ENCODE measurements around the gene POMT2. TPM values are rescaled to one million over a fixed set of nuclear protein-coding genes. Genes with fewer than 3 reads are reported as not detected.

The POMT2 gene
- polyA plus RNA-seq, 1 of the 3 experiments (the other 2 are of a cell fraction) = 19.9 TPM

DNA sequence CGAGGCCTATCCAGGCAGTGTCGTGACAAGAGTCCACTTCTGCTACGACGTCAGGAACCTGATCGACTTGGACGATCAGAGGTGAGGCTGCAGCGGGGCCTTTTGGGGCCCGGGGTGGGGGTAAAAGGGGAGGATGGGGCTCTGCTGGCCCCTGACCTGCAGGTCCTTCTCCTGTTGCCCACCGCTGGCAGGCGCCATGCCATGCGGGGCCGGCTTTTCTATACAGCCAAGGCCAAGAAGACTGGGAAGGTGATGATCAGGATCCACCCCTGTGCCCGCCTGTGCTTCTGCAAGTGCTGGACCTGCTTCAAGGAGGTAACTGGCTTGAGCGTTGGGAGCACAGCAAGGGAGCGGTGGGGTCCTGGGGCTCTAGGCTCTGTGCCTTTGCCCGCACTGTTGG, 81.3 kb downstream of the POMT2 start:
- WGBS (ENCODE audit: low lambda C conversion rate) = 70% methylated on average over 5 of the region's 16 CpGs
- no peak overlapping the region for H3K4me3 ChIP-seq (ENCODE audit: low read depth in 2 of 2, low read length in 1 of 2)
- ChIA-PET POLR2A (no interaction called here), CTCF (interaction anchor here (1.4 to 1.9 kb wide), 2 partner anchors 12 to 26 kb away, joined by 4 to 10 read pairs; no protein-coding TSS in a partner anchor)
- no peaks in the 10 kb centered on the region for H3K79me2 ChIP-seq (ENCODE audit: insufficient read depth)
- H3K27me3 ChIP-seq (ENCODE audit: insufficient read depth) = no peaks in the 10 kb centered on the region; the same call in 1 of the 2 replicates
- H3K4me2 ChIP-seq = no peak overlapping the region
- H2AFZ ChIP-seq (ENCODE audit: low read depth) = no peak overlapping the region
- no peak overlapping the region for H3K9ac ChIP-seq
- no peak overlapping the region for H3K27ac ChIP-seq (ENCODE audit: low read depth in 2 of 2, low read length in 1 of 2)
- no peaks in the 10 kb centered on the region for H4K20me1 ChIP-seq (ENCODE audit: insufficient read depth)
- no peaks in the 10 kb centered on the region for H3K9me2 ChIP-seq
- DNase-seq = no peak
- TF ChIP-seq TEAD4 (IDR thresholded peaks at IDR 0.05; ENCODE audit: borderline replicate concordance, insufficient read depth) (no peak), SMC3 (IDR thresholded peaks at IDR 0.05; ENCODE audit: low read depth, low read length) (no peak), MXI1 (IDR thresholded peaks at IDR 0.05; ENCODE audit: low read depth, low read length) (no peak), EP300 (IDR thresholded peaks at IDR 0.05; ENCODE audit: borderline replicate concordance in 1 of 2, low read depth in 1 of 2, low read length in 1 of 2) (no peak), TCF12 (IDR thresholded peaks at IDR 0.05) (no peak), RAD21 (IDR thresholded peaks at IDR 0.05; ENCODE audit: low read length) (no peak)
- H3F3A ChIP-seq (replicated peaks; ENCODE audit: insufficient read depth) = no peaks in the 10 kb centered on the region
- H3K4me1 ChIP-seq (ENCODE audit: control insufficient read depth in 1 of 2, insufficient read depth in 2 of 2, low read depth in 1 of 2, low read length in 1 of 2) = no peaks in the 10 kb centered on the region
- H3K36me3 ChIP-seq (replicated peaks in 1 of 2; ENCODE audit: control insufficient read depth in 1 of 2, insufficient read depth in 2 of 2, low read length in 1 of 2) = no peaks in the 10 kb centered on the region
- H3K9me3 ChIP-seq = no peaks in the 10 kb centered on the region

DNA sequence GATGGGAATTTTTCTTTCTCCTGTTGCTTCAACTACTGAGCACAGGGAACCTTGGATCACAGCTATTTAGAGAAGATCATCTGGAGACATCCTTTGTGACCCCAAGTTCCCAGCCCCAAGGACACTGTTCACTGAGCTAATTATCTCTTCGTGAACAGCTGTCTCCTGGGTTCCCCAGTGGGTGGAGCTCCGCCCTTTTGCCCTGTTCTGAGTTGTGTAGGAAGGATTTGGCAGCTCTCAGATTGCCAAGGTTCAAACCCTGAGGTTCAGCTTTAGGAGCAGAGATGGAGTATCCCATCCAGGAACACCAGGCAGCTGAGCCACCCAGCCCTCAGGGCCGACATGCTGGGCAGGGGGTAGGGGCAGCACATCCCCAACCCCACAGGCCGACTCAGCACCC, 81.7 kb downstream of the POMT2 start:
- Histone ChIP-seq H3K4me2 (no peak overlapping the region), H3K27me3 (ENCODE audit: insufficient read depth) (no peaks in the 10 kb centered on the region; the same call in 1 of the 2 replicates), H3K4me1 (ENCODE audit: control insufficient read depth in 1 of 2, insufficient read depth in 2 of 2, low read depth in 1 of 2, low read length in 1 of 2) (no peaks in the 10 kb centered on the region), H3K27ac (ENCODE audit: low read depth in 2 of 2, low read length in 1 of 2) (no peak overlapping the region), H3K4me3 (ENCODE audit: low read depth in 2 of 2, low read length in 1 of 2) (no peak overlapping the region), H3K9me3 (no peaks in the 10 kb centered on the region), H3K79me2 (ENCODE audit: insufficient read depth) (no peaks in the 10 kb centered on the region), H3K36me3 (replicated peaks in 1 of 2; ENCODE audit: control insufficient read depth in 1 of 2, insufficient read depth in 2 of 2, low read length in 1 of 2) (no peaks in the 10 kb centered on the region), H3F3A (replicated peaks; ENCODE audit: insufficient read depth) (no peaks in the 10 kb centered on the region), H2AFZ (ENCODE audit: low read depth) (no peak overlapping the region), H3K9me2 (no peaks in the 10 kb centered on the region), H3K9ac (no peak overlapping the region), H4K20me1 (ENCODE audit: insufficient read depth) (no peaks in the 10 kb centered on the region)
- TF ChIP-seq SMC3 (IDR thresholded peaks at IDR 0.05; ENCODE audit: low read depth, low read length) = no peak
- TF ChIP-seq, protein P1, sequence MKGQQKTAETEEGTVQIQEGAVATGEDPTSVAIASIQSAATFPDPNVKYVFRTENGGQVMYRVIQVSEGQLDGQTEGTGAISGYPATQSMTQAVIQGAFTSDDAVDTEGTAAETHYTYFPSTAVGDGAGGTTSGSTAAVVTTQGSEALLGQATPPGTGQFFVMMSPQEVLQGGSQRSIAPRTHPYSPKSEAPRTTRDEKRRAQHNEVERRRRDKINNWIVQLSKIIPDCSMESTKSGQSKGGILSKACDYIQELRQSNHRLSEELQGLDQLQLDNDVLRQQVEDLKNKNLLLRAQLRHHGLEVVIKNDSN (IDR thresholded peaks at IDR 0.05; ENCODE audit: borderline replicate concordance, low read depth) = no peak
- TF ChIP-seq TAF1 (IDR thresholded peaks at IDR 0.05; ENCODE audit: borderline replicate concordance, low read depth, low read length) = no peak
- TF ChIP-seq, protein P2, sequence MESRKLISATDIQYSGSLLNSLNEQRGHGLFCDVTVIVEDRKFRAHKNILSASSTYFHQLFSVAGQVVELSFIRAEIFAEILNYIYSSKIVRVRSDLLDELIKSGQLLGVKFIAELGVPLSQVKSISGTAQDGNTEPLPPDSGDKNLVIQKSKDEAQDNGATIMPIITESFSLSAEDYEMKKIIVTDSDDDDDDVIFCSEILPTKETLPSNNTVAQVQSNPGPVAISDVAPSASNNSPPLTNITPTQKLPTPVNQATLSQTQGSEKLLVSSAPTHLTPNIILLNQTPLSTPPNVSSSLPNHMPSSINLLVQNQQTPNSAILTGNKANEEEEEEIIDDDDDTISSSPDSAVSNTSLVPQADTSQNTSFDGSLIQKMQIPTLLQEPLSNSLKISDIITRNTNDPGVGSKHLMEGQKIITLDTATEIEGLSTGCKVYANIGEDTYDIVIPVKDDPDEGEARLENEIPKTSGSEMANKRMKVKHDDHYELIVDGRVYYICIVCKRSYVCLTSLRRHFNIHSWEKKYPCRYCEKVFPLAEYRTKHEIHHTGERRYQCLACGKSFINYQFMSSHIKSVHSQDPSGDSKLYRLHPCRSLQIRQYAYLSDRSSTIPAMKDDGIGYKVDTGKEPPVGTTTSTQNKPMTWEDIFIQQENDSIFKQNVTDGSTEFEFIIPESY (IDR thresholded peaks at IDR 0.05; ENCODE audit: borderline replicate concordance, low read depth) = no peak
- TF ChIP-seq JUND (IDR thresholded peaks at IDR 0.05) = no peak
- no peak for TF ChIP-seq POLR2AphosphoS5 (IDR thresholded peaks at IDR 0.05; ENCODE audit: low read depth, low read length)
- TF ChIP-seq GATA2 (CRISPR knock-in tag; IDR thresholded peaks at IDR 0.05) = no peak
- no peak for TF ChIP-seq MEF2A (IDR thresholded peaks at IDR 0.05; ENCODE audit: borderline replicate concordance, low read depth)
- TF ChIP-seq CHD2 (IDR thresholded peaks at IDR 0.05; ENCODE audit: low read length, partially characterized antibody) = no peak
- TF ChIP-seq, protein P3, sequence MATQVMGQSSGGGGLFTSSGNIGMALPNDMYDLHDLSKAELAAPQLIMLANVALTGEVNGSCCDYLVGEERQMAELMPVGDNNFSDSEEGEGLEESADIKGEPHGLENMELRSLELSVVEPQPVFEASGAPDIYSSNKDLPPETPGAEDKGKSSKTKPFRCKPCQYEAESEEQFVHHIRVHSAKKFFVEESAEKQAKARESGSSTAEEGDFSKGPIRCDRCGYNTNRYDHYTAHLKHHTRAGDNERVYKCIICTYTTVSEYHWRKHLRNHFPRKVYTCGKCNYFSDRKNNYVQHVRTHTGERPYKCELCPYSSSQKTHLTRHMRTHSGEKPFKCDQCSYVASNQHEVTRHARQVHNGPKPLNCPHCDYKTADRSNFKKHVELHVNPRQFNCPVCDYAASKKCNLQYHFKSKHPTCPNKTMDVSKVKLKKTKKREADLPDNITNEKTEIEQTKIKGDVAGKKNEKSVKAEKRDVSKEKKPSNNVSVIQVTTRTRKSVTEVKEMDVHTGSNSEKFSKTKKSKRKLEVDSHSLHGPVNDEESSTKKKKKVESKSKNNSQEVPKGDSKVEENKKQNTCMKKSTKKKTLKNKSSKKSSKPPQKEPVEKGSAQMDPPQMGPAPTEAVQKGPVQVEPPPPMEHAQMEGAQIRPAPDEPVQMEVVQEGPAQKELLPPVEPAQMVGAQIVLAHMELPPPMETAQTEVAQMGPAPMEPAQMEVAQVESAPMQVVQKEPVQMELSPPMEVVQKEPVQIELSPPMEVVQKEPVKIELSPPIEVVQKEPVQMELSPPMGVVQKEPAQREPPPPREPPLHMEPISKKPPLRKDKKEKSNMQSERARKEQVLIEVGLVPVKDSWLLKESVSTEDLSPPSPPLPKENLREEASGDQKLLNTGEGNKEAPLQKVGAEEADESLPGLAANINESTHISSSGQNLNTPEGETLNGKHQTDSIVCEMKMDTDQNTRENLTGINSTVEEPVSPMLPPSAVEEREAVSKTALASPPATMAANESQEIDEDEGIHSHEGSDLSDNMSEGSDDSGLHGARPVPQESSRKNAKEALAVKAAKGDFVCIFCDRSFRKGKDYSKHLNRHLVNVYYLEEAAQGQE (IDR thresholded peaks at IDR 0.05; ENCODE audit: low read depth, low read length) = no peak
- DNase-seq = no peak
- WGBS (ENCODE audit: low lambda C conversion rate) = 27% methylated on average over 3 of the region's 4 CpGs
- ChIA-PET CTCF (interaction anchor here (1.0 to 1.9 kb wide), 4 partner anchors 11 to 115 kb away, joined by 3 to 10 read pairs (median 4); no protein-coding TSS in a partner anchor), POLR2A (no interaction called here)

Measured in SK-N-SH (cell line).